ENCODE measurements around the gene GPC5. TPM values are rescaled to one million over a fixed set of nuclear protein-coding genes. Genes with fewer than 3 reads are reported as not detected.

Gene GPC5
- total and polyA plus RNA-seq, 2 donors (not counting 3 experiments of a cell fraction or from before 2014, with no cell fraction given), result 0.59 to 0.97 TPM

GRCh38 chr13:91978571-91978970, 580.1 kb downstream of the GPC5 start:
- Histone ChIP-seq H4K20me1 (replicated peaks; ENCODE audit: control insufficient read depth, extremely low read depth, insufficient read depth, low read length) (no peaks in the 10 kb centered on the region), H3K4me3 (replicated peaks in 1 of 3; ENCODE audit: insufficient read depth in 1 of 3, low read depth in 1 of 3, low read length in 3 of 3) (no peak overlapping the region), H3K9ac (replicated peaks; ENCODE audit: extremely low read depth, insufficient read depth, low read length) (no peak overlapping the region), H3K79me2 (ENCODE audit: control insufficient read depth, insufficient read depth, low read length) (no peaks in the 10 kb centered on the region), H3K27ac (ENCODE audit: insufficient read depth, low read depth, low read length) (no peak overlapping the region), H2AFZ (ENCODE audit: low read depth, low read length) (no peak overlapping the region), H3K36me3 (ENCODE audit: control insufficient read depth in 2 of 2, extremely low read depth in 1 of 2, insufficient read depth in 2 of 2, low read length in 2 of 2) (no peaks in the 10 kb centered on the region), H3K4me1 (ENCODE audit: control insufficient read depth, extremely low read depth, insufficient read depth, low read length) (no peaks in the 10 kb centered on the region), H3K4me2 (ENCODE audit: insufficient read depth, low read length) (no peak overlapping the region), H3K9me1 (replicated peaks; ENCODE audit: control insufficient read depth, extremely low read depth, insufficient read depth, low read length) (no peaks in the 10 kb centered on the region), H3K27me3 (ENCODE audit: control insufficient read depth in 2 of 2, insufficient read depth in 2 of 2, low read length in 2 of 2) (no peaks in the 10 kb centered on the region), H3K9me3 (replicated peaks; ENCODE audit: control insufficient read depth, insufficient read depth, low read length) (no peaks in the 10 kb centered on the region)
- dilution Hi-C loops (cut with MboI; ENCODE audit: extremely low pct_ligation_motif_present, low sequenced_read_pairs), result no loop called here
- FAIRE-seq, result no peak
- no peak for DNase-seq (ENCODE audit: low read depth, low spot score)
- intact Hi-C loops (cut with micrococcal nuclease), result no loop called here
- no TSS peak for BruUV-seq (replicated peaks)
- POLR2A ChIA-PET, result no interaction called here
- CTCF ChIA-PET, result no interaction called here
- no peak for TF ChIP-seq JUN (IDR thresholded peaks at IDR 0.05; ENCODE audit: borderline replicate concordance, insufficient read depth, insufficient read length, low read depth)
- no peak for TF ChIP-seq POLR2A (IDR thresholded peaks at IDR 0.05; ENCODE audit: low read depth, low read length)
- no peak for TF ChIP-seq FOS (IDR thresholded peaks at IDR 0.05; ENCODE audit: borderline replicate concordance, insufficient read depth, low read length)
- no peak for TF ChIP-seq MYC (IDR thresholded peaks at IDR 0.05; ENCODE audit: low read depth, low read length)
- TF ChIP-seq, protein P1, sequence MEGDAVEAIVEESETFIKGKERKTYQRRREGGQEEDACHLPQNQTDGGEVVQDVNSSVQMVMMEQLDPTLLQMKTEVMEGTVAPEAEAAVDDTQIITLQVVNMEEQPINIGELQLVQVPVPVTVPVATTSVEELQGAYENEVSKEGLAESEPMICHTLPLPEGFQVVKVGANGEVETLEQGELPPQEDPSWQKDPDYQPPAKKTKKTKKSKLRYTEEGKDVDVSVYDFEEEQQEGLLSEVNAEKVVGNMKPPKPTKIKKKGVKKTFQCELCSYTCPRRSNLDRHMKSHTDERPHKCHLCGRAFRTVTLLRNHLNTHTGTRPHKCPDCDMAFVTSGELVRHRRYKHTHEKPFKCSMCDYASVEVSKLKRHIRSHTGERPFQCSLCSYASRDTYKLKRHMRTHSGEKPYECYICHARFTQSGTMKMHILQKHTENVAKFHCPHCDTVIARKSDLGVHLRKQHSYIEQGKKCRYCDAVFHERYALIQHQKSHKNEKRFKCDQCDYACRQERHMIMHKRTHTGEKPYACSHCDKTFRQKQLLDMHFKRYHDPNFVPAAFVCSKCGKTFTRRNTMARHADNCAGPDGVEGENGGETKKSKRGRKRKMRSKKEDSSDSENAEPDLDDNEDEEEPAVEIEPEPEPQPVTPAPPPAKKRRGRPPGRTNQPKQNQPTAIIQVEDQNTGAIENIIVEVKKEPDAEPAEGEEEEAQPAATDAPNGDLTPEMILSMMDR (IDR thresholded peaks at IDR 0.05; ENCODE audit: extremely low read depth in 1 of 2, insufficient read depth in 1 of 2, low read depth in 1 of 2, low read length in 2 of 2), result no peak
- TF ChIP-seq, protein P2, sequence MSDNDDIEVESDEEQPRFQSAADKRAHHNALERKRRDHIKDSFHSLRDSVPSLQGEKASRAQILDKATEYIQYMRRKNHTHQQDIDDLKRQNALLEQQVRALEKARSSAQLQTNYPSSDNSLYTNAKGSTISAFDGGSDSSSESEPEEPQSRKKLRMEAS (IDR thresholded peaks at IDR 0.05; ENCODE audit: insufficient read depth, insufficient read length), result no peak
- TF ChIP-seq GATA2 (IDR thresholded peaks at IDR 0.05; ENCODE audit: insufficient read depth, insufficient read length, low read depth, low read length), result no peak
- no peak for TF ChIP-seq POLR2AphosphoS5 (IDR thresholded peaks at IDR 0.05; ENCODE audit: insufficient read depth, low read depth, low read length)
- no peak for TF ChIP-seq EZH2 (IDR thresholded peaks at IDR 0.05; ENCODE audit: borderline replicate concordance, low read depth, low read length, severe bottlenecking)

Data from endothelial cell of umbilical vein (primary cell).